Kidney capillary endothelial cell (primary cell): ENCODE results near the gene TMEM26.
"Not testable (repeated sequence)": the region's sequence is repeated elsewhere in the genome, so short reads cannot be mapped to it uniquely, and the experiment has no call there.

ENCODE experiments used
- DNase-seq: peaks from one replicate; pipeline ENCODE4 v3.0.0-alpha.2; 2018; ENCODE audit warnings: low spot score

The TMEM26 gene

GRCh38 chr10:61398366-61399129 lies 54.6 kb downstream of the TMEM26 start:
- DNase-seq: no peak

DNA sequence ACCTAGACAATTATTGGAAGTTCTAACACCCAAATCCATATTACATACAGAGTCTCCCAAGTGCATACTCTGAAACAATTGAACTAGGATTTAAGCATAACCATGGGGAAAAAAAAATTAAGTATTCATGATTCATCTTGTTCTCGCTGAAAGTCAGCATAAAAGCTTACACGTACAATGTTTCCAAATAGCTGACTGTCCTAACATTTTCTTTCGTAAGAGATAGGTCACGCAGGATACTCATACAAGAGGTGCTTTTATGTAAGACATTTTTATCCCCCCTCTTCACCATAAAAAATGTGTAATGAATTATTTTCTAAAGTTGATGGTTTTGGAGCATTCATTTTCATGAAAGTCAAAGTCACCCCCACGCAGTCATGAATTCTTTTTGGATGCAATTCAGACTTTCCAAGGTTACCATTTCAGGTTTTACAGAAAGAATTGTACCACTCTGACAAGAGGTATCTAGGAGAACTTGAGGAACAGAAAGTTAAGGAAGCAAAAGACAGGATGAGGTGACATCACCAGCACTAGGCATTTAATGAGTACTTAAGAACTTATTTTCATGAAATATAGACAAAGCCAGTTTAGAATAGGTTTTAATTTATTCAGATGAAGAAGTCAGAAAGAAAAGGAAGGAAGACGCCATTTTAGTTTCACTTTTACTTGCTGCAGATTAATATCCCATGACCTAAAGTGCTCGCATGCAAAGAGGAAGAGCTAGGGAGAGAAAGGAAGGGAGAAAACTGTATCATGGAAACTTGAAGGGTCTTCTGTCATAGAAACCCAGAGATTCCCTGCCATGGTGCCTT lies 55.8 kb downstream of the TMEM26 start:
- DNase-seq: peak; percentile 33

DNA sequence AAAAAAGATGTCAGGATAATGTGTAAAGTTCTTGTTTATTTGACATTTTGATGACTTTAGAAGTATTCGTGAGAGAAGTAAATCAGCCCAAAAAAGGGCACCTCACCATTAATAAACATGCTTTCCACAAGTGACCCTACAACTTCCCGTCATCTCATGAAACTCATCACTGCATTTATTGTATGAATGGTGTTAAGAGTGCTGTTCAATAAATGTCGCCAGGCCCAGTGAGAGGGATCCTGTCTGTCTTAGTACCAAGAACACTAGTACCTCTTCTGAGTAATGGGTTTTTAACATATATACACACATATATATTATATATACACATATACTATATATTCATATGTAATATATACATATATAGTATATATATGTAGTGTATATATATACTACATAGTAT lies 61.9 kb downstream of the TMEM26 start:
- DNase-seq: no peak

GRCh38 chr10:61390851-61391250 lies 62.3 kb downstream of the TMEM26 start:
- no peak for DNase-seq

DNA sequence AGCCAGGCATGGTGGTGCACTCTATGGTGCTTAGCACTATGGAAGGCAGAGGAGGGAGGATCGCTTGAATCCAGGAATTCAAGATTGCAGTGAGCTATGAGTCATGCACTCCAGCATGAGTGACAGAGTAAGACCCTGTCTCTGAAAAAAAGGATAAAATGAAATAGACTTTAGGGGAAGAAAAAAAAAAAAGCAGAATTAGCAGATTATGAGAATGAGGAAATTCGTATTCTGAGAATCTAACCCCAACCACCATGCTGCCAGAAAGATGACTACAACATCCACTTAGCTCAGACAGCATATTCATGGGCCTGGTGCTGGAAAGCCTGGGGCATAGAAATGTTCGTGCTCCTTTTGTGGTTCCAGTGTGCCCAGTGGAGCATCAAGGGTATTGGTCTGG lies 63.3 kb downstream of the TMEM26 start:
- no peak for DNase-seq

DNA sequence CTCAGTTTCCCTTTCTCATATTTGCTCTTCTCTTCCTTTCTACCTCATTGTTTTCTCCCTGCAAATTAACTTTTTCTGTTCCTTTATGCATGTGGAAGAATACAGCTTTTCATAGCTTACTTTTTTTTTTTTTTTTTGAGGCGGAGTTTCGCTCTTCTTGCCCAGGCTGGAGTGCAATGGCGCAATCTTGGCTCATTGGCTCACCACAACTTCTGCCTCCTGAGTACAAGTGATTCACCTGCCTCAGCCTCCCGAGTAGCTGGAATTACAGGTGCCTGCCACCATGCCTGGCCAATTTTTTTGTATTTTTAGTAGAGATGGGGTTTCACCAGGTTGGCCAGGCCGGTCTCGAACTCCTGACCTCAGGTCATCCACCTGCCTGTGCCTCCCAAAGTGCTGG lies 64.2 kb downstream of the TMEM26 start:
- DNase-seq: not testable (repeated sequence)

- DNase-seq: no peak
Observed at GRCh38 chr10:61385231-61386001, 67.8 kb downstream of the TMEM26 start.

DNA sequence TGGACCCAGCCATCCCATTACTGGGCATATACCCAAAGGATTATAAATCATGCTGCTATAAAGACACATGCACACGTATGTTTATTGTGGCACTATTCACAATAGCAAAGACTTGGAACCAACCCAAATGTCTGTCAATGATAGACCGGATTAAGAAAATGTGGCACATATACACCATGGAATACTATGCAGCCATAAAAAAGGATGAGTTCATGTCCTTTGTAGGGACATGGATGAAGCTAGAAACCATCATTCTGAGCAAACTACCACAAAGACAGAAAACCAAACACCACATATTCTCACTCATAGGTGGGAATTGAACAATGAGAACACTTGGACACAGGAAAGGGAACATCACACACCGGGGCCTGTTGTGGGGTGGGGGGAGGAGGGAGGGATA lies 72.0 kb downstream of the TMEM26 start:
- DNase-seq: not testable (repeated sequence)

DNA sequence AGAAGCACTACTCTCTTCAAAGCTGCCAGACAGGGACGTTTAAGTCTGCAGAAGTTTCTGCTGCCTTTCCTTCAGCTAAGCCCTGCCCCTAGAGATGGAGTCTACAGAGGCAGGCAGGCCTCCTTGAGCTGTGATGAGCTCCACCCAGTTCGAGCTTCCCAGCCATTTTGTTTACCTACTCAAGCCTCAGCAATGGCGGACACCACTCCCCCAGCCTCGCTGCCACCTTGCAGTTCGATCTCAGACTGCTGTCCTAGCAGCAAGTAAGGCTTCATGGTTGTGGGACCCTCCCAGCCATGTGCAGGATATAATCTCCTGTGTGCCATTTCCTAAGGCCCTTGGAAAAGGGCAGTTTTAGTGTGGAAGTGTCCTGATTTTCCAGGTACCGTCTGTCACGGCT lies 74.3 kb downstream of the TMEM26 start:
- DNase-seq: no peak

- DNase-seq: no peak
Observed at GRCh38 chr10:61376908-61377368, 76.2 kb downstream of the TMEM26 start.

GRCh38 chr10:61376377-61376776 lies 76.8 kb downstream of the TMEM26 start:
- DNase-seq: no peak

DNA sequence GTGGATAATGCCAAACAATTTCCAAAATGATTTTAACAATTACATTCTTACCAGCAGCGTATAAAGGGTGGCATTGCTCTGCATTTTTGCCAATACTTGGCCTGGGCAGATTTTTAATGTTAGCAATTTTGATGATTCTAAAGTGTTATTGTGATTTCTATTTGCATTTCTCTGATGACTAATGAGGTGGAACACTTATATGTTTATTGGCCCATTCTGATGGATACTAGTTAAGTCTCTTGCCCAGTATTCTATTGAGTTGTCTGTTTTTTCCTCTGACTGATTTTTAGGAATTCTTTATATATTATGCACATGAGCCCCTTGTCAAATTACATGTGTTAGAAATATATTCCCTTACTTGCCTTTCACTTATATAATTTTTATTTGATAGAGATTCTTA lies 86.8 kb downstream of the TMEM26 start:
- no peak for DNase-seq

DNA sequence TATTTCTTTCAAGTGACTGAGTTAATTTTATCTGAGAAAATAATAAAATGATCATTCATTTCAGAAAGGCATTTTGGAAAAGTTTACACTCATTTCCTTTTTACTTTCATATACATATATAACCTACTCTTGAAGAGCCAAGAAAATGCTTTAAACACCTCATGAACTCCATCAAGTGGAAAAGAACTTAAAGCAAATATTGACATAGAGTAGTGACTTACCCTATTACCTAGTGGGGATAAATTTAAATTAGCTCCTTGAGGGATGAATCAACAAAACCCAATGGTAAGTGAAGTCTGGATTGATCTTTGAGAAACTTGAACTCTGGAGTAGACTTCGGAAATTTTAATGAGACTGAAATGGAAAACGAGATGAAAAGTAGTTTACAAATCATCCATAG lies 88.6 kb downstream of the TMEM26 start:
- no peak for DNase-seq

DNA sequence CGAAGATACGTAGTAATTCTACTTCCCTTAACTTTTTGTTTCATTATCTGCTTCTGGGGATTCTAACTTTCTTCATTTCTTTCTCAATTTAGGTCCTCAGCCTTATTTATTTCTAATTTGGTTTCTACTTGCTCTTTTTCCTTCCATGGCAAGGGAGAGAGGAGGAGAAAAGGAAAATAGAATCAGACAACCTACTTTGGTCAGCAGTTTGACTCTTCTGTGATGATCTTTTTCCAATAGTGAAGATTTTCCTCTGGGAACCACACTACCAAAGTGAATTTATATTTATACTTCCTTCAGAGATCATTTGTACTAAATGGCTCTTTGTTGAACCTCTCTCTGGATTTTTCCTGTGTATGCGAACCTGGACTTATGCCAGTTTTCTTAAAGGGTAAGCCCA lies 90.2 kb downstream of the TMEM26 start:
- DNase-seq: no peak

- no peak for DNase-seq
Observed at GRCh38 chr10:61359452-61359851, 93.7 kb downstream of the TMEM26 start.

GRCh38 chr10:61357687-61358086 lies 95.5 kb downstream of the TMEM26 start:
- DNase-seq: no peak
